Epithelial cell of proximal tubule (primary cell): ENCODE results near the gene GALNT12. TPM values are rescaled to one million over a fixed set of nuclear protein-coding genes. Genes with fewer than 3 reads are reported as not detected.

Source experiments
- DNase-seq: peaks from one replicate; pipeline ENCODE4 v3.0.0-alpha.2; 2011; ENCODE audit warnings: low read depth
- H3K4me3 ChIP-seq: 2 replicates; pipeline ENCODE4 v1.5.1; 2011; ENCODE audit warnings: low read depth, mild to moderate bottlenecking, low read length
- total RNA-seq: library from RNA; depleted of rRNA; stranded (reverse); fragments of >200 nt; gene quantifications from 2 replicates; pipeline ENCODE4 v1.2.3, GENCODE V29; 2015
- TF ChIP-seq, protein P1 (sequence below): conservative IDR thresholded peaks from 2 replicates; pipeline ENCODE4 v1.5.1; 2012; ENCODE audit warnings: low read depth, mild to moderate bottlenecking, low read length

GALNT12 gene, protein sequence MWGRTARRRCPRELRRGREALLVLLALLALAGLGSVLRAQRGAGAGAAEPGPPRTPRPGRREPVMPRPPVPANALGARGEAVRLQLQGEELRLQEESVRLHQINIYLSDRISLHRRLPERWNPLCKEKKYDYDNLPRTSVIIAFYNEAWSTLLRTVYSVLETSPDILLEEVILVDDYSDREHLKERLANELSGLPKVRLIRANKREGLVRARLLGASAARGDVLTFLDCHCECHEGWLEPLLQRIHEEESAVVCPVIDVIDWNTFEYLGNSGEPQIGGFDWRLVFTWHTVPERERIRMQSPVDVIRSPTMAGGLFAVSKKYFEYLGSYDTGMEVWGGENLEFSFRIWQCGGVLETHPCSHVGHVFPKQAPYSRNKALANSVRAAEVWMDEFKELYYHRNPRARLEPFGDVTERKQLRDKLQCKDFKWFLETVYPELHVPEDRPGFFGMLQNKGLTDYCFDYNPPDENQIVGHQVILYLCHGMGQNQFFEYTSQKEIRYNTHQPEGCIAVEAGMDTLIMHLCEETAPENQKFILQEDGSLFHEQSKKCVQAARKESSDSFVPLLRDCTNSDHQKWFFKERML
- 8.8 and 19.5 TPM in 2 replicates for total RNA-seq

DNA sequence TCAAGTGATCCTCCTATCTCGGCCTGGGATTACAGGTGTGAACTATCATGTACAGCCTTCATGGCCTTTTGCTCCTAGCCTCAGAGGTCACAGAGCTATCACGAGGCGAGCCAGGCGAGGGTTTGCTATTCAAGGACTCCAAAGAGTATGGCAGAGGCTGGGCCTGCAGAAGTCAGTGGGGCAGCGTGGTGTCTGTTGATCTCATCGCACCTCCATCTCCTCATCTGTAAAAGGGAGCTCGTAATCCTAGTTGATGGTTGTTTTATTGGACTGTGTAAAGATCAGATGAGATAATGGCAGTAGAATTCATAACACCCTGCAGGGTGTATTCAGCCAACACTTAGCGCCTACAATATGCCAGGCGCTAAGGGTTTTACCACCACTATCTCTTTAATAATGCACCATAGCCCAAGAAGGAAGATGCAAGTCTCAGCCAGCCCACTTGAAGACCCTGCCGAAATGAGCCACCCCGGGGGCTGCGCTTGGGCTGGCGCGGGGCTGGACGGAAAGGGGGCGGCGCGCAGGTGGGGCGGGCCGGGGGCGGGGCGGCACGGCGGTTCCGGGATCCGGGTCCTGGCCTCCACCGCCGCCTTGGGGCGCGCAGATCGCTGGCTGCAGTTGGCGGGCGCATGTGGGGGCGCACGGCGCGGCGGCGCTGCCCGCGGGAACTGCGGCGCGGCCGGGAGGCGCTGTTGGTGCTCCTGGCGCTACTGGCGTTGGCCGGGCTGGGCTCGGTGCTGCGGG lies at the start of gene GALNT12:
Gene GALNT12, plus strand, starts transcription at position 601 of the 744 bp plus-strand sequence. Its CDS starts 29 bp downstream, at position 630.
- TF ChIP-seq, protein P1, sequence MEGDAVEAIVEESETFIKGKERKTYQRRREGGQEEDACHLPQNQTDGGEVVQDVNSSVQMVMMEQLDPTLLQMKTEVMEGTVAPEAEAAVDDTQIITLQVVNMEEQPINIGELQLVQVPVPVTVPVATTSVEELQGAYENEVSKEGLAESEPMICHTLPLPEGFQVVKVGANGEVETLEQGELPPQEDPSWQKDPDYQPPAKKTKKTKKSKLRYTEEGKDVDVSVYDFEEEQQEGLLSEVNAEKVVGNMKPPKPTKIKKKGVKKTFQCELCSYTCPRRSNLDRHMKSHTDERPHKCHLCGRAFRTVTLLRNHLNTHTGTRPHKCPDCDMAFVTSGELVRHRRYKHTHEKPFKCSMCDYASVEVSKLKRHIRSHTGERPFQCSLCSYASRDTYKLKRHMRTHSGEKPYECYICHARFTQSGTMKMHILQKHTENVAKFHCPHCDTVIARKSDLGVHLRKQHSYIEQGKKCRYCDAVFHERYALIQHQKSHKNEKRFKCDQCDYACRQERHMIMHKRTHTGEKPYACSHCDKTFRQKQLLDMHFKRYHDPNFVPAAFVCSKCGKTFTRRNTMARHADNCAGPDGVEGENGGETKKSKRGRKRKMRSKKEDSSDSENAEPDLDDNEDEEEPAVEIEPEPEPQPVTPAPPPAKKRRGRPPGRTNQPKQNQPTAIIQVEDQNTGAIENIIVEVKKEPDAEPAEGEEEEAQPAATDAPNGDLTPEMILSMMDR, result no peak
- DNase-seq, result no peak
- peak within 1 kb of the TSS; percentile 71 for H3K4me3 ChIP-seq

DNA sequence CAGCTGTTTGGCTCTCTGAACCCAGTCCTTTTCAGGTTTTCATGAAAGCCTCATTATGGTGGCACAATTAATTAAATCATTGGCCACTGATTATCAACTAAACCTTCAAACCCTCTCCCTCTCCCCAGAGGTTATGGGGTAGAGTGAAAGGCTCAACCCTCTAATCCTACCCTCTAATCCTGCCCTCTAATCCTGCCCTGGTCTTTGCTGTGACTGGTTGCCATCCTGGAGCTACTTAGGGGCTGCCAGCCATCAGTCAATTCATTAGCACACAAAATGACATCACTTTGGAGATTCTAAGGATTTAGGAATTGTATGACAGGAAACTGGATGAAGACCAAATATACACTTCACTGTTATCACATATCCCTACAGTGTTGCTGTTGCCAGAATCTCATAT lies 47.2 kb upstream of the GALNT12 start:
- TF ChIP-seq, protein P1, result no peak
- no peak overlapping the region for H3K4me3 ChIP-seq
- no peak for DNase-seq

DNA sequence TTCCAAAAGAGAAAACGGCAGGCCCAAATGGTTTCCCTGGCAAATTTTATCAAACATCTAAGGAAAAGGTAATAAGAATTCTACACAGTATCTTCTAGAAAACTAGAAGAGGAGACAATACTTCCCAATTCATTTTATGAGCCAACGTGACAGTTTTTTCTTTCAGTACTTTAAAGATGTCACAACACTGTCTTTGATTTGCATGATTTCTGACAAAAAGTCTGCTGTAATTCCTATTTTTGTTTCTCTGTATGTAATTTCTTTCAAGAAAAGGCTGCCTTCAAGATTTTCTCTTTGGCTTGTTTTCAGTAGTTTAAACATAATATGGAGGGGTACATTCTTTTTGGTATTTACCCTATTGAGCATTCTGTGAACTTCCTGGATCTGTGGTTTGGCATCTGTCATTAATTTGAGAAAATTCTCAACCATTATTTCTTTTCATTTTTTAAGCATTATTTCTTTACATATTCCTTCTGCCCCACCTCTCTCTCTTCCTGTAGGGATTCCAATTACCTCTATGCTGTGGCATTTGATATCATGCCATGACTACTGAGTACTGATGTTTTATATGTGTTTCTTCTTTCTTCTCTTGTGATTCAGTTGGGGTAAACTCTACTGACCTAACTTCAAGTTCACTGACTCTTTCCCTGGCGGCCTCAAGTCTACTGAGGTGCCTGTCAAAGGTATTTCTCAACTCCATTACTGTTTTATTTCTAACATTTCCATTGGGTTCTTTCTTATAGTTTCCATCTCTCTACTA lies 43.3 kb upstream of the GALNT12 start:
- DNase-seq, result no peak
- TF ChIP-seq, protein P1, result no peak
- no peak overlapping the region for H3K4me3 ChIP-seq

DNA sequence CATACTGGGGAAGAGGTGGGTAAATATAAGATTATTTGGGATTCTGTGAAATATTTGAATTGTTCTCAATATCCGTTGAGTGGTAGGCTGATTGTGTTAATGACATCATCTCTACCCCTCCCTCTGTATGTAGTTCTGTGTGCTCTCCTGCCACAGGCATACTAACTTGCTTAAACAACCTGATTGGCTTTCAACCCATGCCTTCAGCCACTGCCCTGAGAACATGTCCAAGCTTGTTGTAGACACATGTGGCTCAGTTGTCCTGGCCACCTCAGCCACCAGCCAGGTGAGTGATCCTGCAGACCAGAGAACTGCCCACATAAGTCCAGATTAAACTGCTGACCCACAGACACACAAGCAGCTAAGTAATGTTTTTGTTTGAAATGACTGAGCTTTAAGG lies 42.2 kb upstream of the GALNT12 start:
- TF ChIP-seq, protein P1, result no peak
- no peak for DNase-seq
- H3K4me3 ChIP-seq, result no peak overlapping the region

DNA sequence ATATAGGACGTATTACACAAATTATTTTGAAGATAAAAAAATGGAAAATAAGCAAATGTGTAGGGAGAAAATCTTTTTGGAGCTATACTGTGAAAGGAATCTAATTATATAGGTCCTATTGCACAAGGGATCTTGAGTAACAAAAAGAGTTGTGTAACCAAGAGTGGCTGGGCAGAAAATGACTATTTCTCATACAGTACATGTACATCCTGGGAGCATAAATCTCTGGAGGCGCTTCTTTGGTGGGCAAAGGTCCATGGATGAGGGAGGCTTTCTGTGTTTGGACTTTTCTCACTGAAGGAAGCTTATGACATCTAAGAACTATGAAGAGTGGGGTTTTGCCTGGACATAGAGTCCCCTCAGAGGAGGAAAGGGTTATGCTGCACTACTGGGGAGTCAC lies 40.9 kb upstream of the GALNT12 start:
- no peak for DNase-seq
- TF ChIP-seq, protein P1, result no peak
- H3K4me3 ChIP-seq, result no peak overlapping the region

DNA sequence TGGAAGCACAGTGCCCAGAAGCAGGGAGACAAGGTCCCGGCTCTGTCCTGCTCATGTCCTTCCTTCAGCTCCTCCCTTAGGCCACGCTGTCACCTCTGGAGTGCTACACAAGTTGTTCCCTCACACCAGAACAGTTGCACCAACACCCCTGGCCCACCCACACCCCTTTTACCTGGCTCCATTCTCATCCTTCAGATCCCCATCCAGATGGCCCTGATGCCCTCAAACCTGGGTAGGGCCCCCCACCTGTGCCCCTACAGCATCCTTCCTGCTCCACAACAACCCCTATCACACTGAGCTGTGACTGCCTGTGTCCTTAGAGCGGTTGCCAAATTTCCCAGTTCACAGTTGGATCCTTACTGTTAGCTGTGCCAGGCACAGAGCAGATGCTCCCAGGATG lies 40.3 kb upstream of the GALNT12 start:
- no peak overlapping the region for H3K4me3 ChIP-seq
- DNase-seq, result no peak
- TF ChIP-seq, protein P1, result no peak
